COLO829 (cell line): Measurements from ENCODE around the gene R3HDM4.

Experiments used
- DNase-seq: peaks from one replicate; pipeline ENCODE4 v3.0.0; 2012; ENCODE audit warnings: low spot score

The R3HDM4 gene

GRCh38 chr19:929891-930258 lies 16.9 kb upstream of the R3HDM4 start:
- no peak for DNase-seq

DNA sequence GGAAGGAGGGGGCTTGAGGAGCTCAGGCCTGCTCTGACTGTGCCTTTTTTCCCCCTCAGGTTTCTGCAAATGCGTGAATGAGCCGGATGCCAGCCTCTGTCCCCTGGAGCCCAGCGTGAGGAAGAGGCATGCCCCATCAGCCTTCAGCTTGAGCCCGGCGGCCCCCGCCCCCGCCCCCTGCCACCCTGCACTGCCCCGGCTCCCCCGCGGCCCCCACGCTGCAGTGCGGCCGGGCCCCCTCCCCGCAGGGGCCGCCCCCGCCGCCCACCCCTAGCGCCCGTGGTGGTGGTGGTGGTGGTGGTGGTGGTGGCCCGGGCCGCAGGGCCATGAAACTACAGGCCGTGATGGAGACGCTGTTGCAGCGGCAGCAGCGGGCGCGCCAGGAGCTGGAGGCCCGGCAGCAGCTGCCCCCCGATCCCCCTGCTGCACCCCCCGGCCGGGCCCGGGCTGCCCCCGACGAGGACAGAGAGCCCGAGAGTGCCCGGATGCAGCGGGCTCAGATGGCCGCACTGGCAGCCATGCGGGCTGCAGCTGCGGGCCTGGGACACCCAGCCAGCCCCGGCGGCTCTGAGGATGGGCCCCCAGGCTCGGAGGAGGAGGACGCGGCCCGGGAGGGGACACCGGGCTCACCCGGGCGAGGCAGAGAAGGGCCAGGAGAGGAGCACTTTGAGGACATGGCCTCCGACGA lies 16.3 kb upstream of the R3HDM4 start:
- DNase-seq, result no peak

GRCh38 chr19:928471-929202 lies 15.6 kb upstream of the R3HDM4 start:
- no peak for DNase-seq

DNA sequence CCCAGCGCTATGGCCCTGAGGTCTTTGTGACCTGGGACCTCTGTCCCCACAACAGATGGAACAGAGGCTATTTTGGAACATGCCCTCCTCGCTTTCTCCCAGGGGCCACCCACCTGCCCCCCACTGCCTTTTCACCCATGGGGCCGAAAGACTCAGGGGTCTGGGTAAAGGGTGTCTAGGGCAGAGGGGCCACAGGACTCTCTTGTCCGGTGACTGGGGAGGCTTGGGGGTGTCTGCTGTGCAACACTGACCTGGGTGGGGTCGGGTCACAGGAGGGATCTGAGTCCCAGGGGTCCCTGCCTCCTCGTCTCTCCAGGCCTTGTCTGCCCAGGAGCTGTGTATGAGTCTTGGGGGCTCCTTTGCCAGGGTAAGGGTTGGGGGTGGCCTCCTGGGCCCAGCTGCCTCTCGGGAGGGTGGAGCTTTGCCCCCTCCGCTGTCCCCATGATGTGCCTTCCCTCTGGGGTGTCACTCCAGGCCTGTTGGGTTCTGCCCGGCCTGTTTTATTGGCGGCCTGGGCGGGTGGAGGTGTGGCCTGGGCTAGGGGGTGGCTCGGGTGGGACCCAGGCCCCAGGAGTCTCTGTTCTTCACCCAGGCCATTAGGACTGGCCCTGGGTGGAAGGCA lies 14.9 kb upstream of the R3HDM4 start:
- no peak for DNase-seq

DNA sequence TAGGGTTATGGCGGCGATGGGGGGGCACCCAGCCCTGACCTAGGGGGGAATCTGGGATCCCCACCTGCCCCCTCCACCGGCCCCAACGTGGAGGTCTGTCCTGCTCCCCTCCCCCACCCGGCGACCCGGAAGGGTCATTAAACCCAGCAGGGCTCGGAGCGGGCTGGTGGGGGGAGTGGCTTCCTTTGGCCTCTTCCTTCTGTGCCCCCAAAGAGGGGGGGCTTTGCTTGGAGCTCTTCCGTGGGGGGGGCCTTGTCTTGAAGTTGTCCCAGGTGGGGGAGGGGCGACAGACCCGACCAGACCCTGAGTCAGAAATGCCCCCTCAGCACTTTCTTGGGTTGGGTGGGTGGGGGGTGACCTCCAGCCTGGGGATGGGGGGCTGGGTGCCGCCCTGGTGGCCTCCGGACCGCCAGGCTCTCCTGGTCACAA lies 14.3 kb upstream of the R3HDM4 start:
- no peak for DNase-seq

DNA sequence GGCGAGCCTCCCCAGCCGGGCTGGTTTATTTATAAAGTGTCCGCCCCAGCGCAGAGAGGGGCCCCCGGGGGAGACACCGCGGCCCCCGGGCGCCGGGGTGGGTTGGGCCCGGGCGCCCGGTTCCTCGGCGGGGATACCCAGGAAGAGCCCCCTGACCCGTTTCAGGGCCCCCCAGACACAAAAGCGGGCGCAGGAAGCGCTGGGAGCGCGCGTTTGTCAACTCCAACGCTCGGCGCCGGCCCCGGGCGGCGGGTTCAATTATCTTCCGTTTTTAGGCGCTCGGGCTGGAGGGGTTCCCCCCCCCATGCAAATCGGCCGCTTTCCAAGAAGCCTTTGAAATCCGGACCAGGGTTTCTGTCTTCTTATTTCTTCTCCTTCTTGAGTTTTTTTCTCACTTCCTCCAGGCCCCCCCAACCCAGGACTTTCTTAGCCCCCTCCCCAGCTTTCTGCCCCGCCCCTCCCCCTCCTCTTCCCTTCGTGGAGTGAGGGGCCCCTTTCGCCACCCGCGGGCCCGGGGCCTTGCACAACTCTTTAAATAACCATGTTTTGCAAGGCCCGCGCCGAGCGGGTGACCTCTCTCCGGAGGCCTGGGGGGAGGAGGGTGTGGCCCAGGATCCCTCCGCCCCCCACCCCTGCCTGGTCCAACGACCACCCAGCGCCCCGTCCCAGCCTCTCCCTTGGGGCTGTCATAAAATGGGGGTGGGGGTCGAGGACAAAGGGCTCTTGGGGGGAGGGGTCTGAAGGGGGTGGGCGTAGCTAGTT lies 13.8 kb upstream of the R3HDM4 start:
- no peak for DNase-seq

DNA sequence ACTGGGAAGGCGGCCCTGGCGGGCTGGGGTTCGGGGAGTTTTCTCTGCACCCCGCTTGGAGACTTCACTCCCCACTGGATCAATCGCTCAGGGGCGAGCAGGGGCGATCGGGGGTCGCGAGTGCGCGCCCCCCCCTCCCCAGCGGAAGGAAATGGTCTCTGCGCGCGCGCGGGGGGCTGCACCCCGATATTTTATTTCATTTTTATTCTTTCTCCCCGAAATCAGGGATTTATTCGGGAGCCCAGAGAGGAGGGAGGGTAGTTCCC lies 13.2 kb upstream of the R3HDM4 start:
- no peak for DNase-seq

- peak; percentile 89 for DNase-seq
Observed at GRCh38 chr19:925526-926322, 12.7 kb upstream of the R3HDM4 start, which contains the start of gene ARID3A. TSS of gene ARID3A (plus strand) at chr19:926035. CDS start at chr19:929529, 3,494 bp downstream.

DNA sequence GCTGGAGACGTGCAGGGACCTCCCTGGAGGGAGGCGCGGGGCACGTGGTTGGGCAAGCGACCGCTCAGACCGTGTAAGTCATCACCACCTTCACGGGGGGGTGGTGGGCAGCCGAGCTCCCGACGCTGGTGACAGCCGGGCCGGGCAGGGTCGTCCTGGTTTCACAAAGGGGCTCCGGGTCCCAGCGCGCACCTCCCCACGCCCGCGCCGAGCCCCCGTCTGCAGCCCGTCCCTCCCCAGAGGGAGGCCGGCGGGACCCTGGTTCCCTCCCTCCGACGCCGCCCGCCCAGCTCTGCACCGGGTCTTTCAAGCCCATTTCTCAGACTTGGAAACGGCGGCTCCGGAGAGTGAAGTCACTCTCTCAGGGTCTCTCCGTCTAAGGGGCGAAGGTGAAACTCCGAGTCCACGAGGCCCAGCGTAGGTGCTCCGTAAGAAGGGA lies 12.1 kb upstream of the R3HDM4 start:
- DNase-seq, result peak; percentile 63

DNA sequence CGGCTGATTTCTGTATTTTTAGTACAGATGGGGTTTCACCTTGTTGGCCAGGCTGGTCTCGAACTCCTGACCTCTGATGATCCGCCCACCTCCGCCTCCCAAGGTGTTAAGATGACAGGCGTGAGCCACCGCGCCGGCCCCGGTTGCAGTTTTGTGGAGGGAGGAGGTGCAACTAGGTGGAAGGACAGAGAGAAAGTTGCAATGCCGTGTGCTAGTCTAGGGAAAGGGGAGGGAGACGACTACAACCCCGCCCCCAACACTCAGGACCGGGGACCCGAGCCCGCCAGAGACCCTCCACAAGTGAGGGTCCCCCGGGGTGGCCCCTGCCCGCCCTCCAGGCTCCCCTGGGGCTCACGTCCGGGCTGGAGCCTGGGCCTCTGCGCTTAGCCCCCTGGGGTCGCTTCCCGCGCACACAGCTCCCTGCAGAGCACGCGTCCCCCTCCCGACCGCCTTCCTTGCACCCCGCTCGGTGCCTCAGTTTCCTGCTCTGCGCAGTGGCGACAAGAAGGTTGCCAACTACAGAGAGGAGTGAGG lies 11.6 kb upstream of the R3HDM4 start:
- DNase-seq, result no peak

GRCh38 chr19:920051-920864 lies 7.2 kb upstream of the R3HDM4 start:
- DNase-seq, result no peak

- DNase-seq, result no peak
Observed at GRCh38 chr19:919199-920050, 6.4 kb upstream of the R3HDM4 start.

DNA sequence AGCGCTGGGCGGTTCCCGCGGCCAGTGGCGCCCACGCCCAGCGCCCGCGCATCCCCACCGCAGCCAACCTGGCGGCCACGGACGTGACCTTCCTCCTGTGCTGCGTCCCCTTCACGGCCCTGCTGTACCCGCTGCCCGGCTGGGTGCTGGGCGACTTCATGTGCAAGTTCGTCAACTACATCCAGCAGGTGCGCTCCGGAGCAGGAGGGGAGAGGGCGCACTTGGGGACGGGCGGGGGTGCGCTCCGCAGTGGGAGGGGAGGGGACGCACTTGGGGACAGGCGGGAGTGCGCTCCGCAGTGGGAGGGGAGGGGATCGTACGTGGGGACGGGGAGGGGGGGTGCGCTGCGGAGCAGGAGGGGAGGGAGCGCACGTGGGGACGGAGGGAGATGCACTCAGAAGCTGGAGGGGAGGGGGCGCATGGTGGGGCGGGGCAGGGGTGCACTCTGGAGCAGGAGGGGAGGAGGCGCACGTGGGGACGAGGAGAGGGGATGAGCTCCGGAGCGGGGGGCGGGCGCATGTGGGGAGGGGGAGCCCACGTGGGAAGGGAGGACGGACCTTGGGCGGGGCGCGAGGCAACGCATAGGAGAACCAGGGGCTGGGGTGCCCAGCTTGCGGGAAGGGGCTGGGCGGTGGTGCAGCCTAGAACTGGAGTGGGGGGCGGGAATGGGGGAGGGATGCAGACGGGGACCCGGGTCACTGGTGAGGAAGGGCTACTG lies 5.6 kb upstream of the R3HDM4 start:
- no peak for DNase-seq

DNA sequence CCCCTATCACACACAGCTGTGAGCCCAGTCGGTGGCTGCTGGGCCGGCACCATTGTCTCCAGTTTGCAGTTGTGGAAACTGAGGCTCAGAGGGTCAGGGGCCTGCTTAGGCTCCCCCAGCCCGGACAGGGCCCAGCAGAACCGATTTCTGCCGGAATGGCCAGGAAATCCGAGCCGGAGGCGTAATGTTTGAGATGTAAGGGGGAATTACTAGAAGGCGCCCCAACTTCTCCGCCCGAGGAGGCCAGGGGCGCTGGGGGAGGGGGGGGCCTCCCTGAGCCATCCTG lies 5.1 kb upstream of the R3HDM4 start:
- DNase-seq, result no peak

GRCh38 chr19:917323-918151 lies 4.5 kb upstream of the R3HDM4 start, which contains the start of gene KISS1R:
TSS of gene KISS1R (plus strand) at chr19:917333. CDS start at chr19:917503, 170 bp downstream.
- DNase-seq, result no peak

GRCh38 chr19:916645-917322 lies 3.8 kb upstream of the R3HDM4 start:
- no peak for DNase-seq

GRCh38 chr19:912181-913079 lies 589 bp downstream of the R3HDM4 start:
- DNase-seq, result no peak
